GM18909 (cell line): ENCODE data around the gene PRSS27.

Experiments
- ATAC-seq: cut with Tn5 transposase; IDR thresholded peaks from one replicate; pipeline ENCODE4 v1.9.1; 2021; ENCODE audit warnings: mild to moderate bottlenecking; ENCODE audit not compliant: unreplicated experiment, poor library complexity

PRSS27 gene

GRCh38 chr16:2734844-2735515 is 15.0 kb upstream of the PRSS27 start:
- no peak for ATAC-seq

GRCh38 chr16:2728034-2728433 is 8.0 kb upstream of the PRSS27 start:
- ATAC-seq, result no peak

- ATAC-seq, result no peak
These were observed 6.9 kb upstream of the PRSS27 start for GRCh38 chr16:2726923-2727322.

GRCh38 chr16:2724816-2725348 is 4.9 kb upstream of the PRSS27 start:
- no peak for ATAC-seq

GRCh38 chr16:2724088-2724676 is 4.2 kb upstream of the PRSS27 start:
- ATAC-seq, result no peak

GRCh38 chr16:2721634-2722173 is 1.7 kb upstream of the PRSS27 start:
- peak; percentile 6 for ATAC-seq

GRCh38 chr16:2720719-2721633 is 952 bp upstream of the PRSS27 start:
- ATAC-seq, result peak; percentile 70

- no peak for ATAC-seq
These were observed 528 bp downstream of the PRSS27 start for GRCh38 chr16:2719328-2720063.

- ATAC-seq, result no peak
These were observed 2.4 kb downstream of the PRSS27 start for GRCh38 chr16:2717383-2718263.

GRCh38 chr16:2716948-2717347 is 3.1 kb downstream of the PRSS27 start:
- no peak for ATAC-seq

GRCh38 chr16:2715966-2716885 is 3.8 kb downstream of the PRSS27 start:
- no peak for ATAC-seq

GRCh38 chr16:2715519-2715918 is 4.5 kb downstream of the PRSS27 start:
- no peak for ATAC-seq

GRCh38 chr16:2715064-2715463 is 5.0 kb downstream of the PRSS27 start:
- no peak for ATAC-seq

GRCh38 chr16:2713985-2714774 is 5.8 kb downstream of the PRSS27 start:
- no peak for ATAC-seq

GRCh38 chr16:2713523-2713922 is 6.5 kb downstream of the PRSS27 start:
- no peak for ATAC-seq

- ATAC-seq, result no peak
These were observed 7.5 kb downstream of the PRSS27 start for GRCh38 chr16:2712546-2712945.

GRCh38 chr16:2712063-2712441 is 8.0 kb downstream of the PRSS27 start:
- no peak for ATAC-seq
